Lower lobe of right lung (tissue), 2 donors: ENCODE results near the gene PLD2. TPM values are rescaled to one million over a fixed set of nuclear protein-coding genes. Genes with fewer than 3 reads are reported as not detected.

Source experiments
- ATAC-seq, 2 donors: fragments of 200-7000 bp; cut with Tn5 transposase; one replicate each; pipeline ENCODE4 v1.9.1; 2020 to 2022; ENCODE audit warnings: mild to moderate bottlenecking in 2 of 2, moderate library complexity in 2 of 2
- DNase-seq: peaks from one replicate; pipeline ENCODE4 v3.0.0-alpha.2; 2020
- H3K27ac ChIP-seq: fragments of 200-600 bp; one replicate; pipeline ENCODE4 v1.8.0; 2022
- H3K27me3 ChIP-seq: fragments of 200-600 bp; one replicate; pipeline ENCODE4 v1.8.0; 2022; ENCODE audit warnings: low read depth
- H3K36me3 ChIP-seq: fragments of 200-600 bp; one replicate; pipeline ENCODE4 v1.8.0; 2022; ENCODE audit warnings: mild to moderate bottlenecking
- H3K4me1 ChIP-seq: fragments of 200-600 bp; one replicate; pipeline ENCODE4 v1.8.0; 2022
- H3K4me3 ChIP-seq: fragments of 200-600 bp; one replicate; pipeline ENCODE4 v1.8.0; 2022; ENCODE audit warnings: mild to moderate bottlenecking
- H3K9me3 ChIP-seq: fragments of 200-600 bp; one replicate; pipeline ENCODE4 v1.8.0; 2022
- CTCF ChIP-seq: fragments of 200-600 bp; IDR thresholded peaks from one replicate; pipeline ENCODE4 v1.8.0; 2022; ENCODE audit warnings: antibody characterized with exemption, mild to moderate bottlenecking
- intact Hi-C: fragments of 100-400 bp; cut with DNase I; formaldehyde crosslinking; loops from one replicate; pipeline ENCODE4 v1.11.0; 2022
- total RNA-seq: library from RNA; stranded (reverse); fragmentation: NEBNext Ultra II Directional; extraction: Animal tissue kit (Norgen Biotek cat#: 25700); gene quantifications from one replicate; pipeline ENCODE4 v1.2.1, GENCODE V29; 2021
- donor health status: DM: no; HTN: yes; CAD: no; lungs with severe emphysema.

Gene PLD2
- total RNA-seq, 1 donor from 2014 or later = 38.4 TPM

GRCh38 chr17:4790705-4791088 lies 16.3 kb upstream of the PLD2 start:
- peak overlapping the region; percentile 76 for H3K4me3 ChIP-seq
- intact Hi-C loops = no loop called here
- no peaks in the 10 kb centered on the region for H3K36me3 ChIP-seq
- peaks cover 5% of the 10 kb centered on the region for H3K27me3 ChIP-seq
- H3K9me3 ChIP-seq = no peaks in the 10 kb centered on the region
- ATAC-seq (no peak), DNase-seq (no peak)
- no peak for TF ChIP-seq CTCF
- H3K27ac ChIP-seq = peak overlapping the region; percentile 96
- peaks cover 25% of the 10 kb centered on the region for H3K4me1 ChIP-seq

GRCh38 chr17:4795168-4795567 lies 11.8 kb upstream of the PLD2 start:
- DNase-seq (no peak), ATAC-seq (no peak)
- Histone ChIP-seq H3K27ac (peak overlapping the region; percentile 77), H3K36me3 (peaks cover 23% of the 10 kb centered on the region), H3K4me3 (peak overlapping the region; percentile 83), H3K9me3 (no peaks in the 10 kb centered on the region), H3K4me1 (peaks cover 7% of the 10 kb centered on the region), H3K27me3 (no peaks in the 10 kb centered on the region)
- intact Hi-C loops = no loop called here
- no peak for TF ChIP-seq CTCF

- Histone ChIP-seq H3K36me3 (peaks cover 23% of the 10 kb centered on the region), H3K27me3 (no peaks in the 10 kb centered on the region), H3K9me3 (no peaks in the 10 kb centered on the region), H3K4me1 (peaks cover 7% of the 10 kb centered on the region), H3K4me3 (peak overlapping the region; percentile 83), H3K27ac (peak overlapping the region; percentile 77)
- no peak for TF ChIP-seq CTCF
- no peak for DNase-seq
- ATAC-seq = peak; percentile 38 to 68
- intact Hi-C loops = no loop called here
Measured at GRCh38 chr17:4796552-4796920, 10.4 kb upstream of the PLD2 start.

- ATAC-seq = no peak
- H3K27me3 ChIP-seq = no peaks in the 10 kb centered on the region
- no peak for DNase-seq
- no peak overlapping the region for H3K4me3 ChIP-seq
- no peak for TF ChIP-seq CTCF
- H3K36me3 ChIP-seq = peaks cover 23% of the 10 kb centered on the region
- no peak overlapping the region for H3K27ac ChIP-seq
- H3K4me1 ChIP-seq = peaks cover 7% of the 10 kb centered on the region
- no peaks in the 10 kb centered on the region for H3K9me3 ChIP-seq
- intact Hi-C loops = no loop called here
Measured at GRCh38 chr17:4800462-4801196, 6.3 kb upstream of the PLD2 start.

GRCh38 chr17:4802228-4802627 lies 4.7 kb upstream of the PLD2 start, which contains the start of gene C17orf114:
C17orf114 (minus strand) TSS chr17:4802328.
- Histone ChIP-seq H3K9me3 (no peaks in the 10 kb centered on the region), H3K27ac (no peak within 1 kb of the TSS), H3K36me3 (peaks cover 21% of the 10 kb centered on the region), H3K4me3 (no peak within 1 kb of the TSS), H3K4me1 (peaks cover 8% of the 10 kb centered on the region), H3K27me3 (no peaks in the 10 kb centered on the region)
- TF ChIP-seq CTCF = no peak
- ATAC-seq = no peak
- intact Hi-C loops = no loop called here
- no peak for DNase-seq
